Mesenchymal stem cell (in vitro differentiated cells and primary cell): ENCODE data around the gene IL15.

Experiments
- DNase-seq: peaks from one replicate; pipeline ENCODE4 v3.0.0-alpha.2; 2013
- H2AFZ ChIP-seq: one replicate; pipeline ENCODE4 v1.6.1; 2013; ENCODE audit warnings: low read depth, mild to moderate bottlenecking, control low read depth, inconsistent platforms, low read length, moderate library complexity
- H2AK5ac ChIP-seq: 2 replicates; pipeline ENCODE4 v1.6.1; 2013; ENCODE audit warnings: low read length, moderate library complexity, mild to moderate bottlenecking, inconsistent platforms; ENCODE audit not compliant: severe bottlenecking
- H2BK120ac ChIP-seq: one replicate; pipeline ENCODE4 v1.6.1; 2013; ENCODE audit warnings: low read depth, mild to moderate bottlenecking, inconsistent platforms, low read length, moderate library complexity
- H2BK12ac ChIP-seq, 2 experiments: one replicate each; pipeline ENCODE4 v1.6.1; 2013; ENCODE audit warnings: inconsistent platforms in 2 of 2, low read length in 2 of 2, mild to moderate bottlenecking in 2 of 2, moderate library complexity in 2 of 2, control low read depth in 1 of 2
- H2BK15ac ChIP-seq: one replicate; pipeline ENCODE4 v1.6.1; 2013; ENCODE audit warnings: mild to moderate bottlenecking, low read depth, inconsistent platforms; ENCODE audit not compliant: poor library complexity, severe bottlenecking
- H2BK5ac ChIP-seq: 2 replicates; pipeline ENCODE4 v1.6.1; 2013; ENCODE audit warnings: low read depth, mild to moderate bottlenecking, low read length, control low read depth, inconsistent platforms; ENCODE audit not compliant: poor library complexity, severe bottlenecking
- H3K14ac ChIP-seq, 2 experiments: one replicate each; pipeline ENCODE4 v1.6.1; 2013; ENCODE audit warnings: inconsistent platforms in 2 of 2, low read length in 2 of 2, control low read depth in 1 of 2, mild to moderate bottlenecking in 1 of 2, moderate library complexity in 1 of 2
- H3K18ac ChIP-seq, 2 experiments: one replicate each; pipeline ENCODE4 v1.6.1; 2013; ENCODE audit warnings: inconsistent platforms in 2 of 2, low read length in 2 of 2, control low read depth in 1 of 2, low read depth in 1 of 2, mild to moderate bottlenecking in 1 of 2
- H3K23ac ChIP-seq, 2 experiments: one replicate each; pipeline ENCODE4 v1.6.1; 2013; ENCODE audit warnings: inconsistent platforms in 2 of 2, low read length in 2 of 2, mild to moderate bottlenecking in 2 of 2, moderate library complexity in 2 of 2, control low read depth in 1 of 2
- H3K27ac ChIP-seq: 2 replicates; pipeline ENCODE4 v1.5.1; 2013; ENCODE audit warnings: mild to moderate bottlenecking, moderate library complexity, low read length, control low read depth, inconsistent platforms; ENCODE audit not compliant: poor library complexity, severe bottlenecking
- H3K27me3 ChIP-seq, 2 experiments: 2 replicates each; pipeline versions ENCODE4 v1.6.1 to v1.7.0; 2013; ENCODE audit warnings: low read length in 2 of 2, mild to moderate bottlenecking in 2 of 2, moderate library complexity in 2 of 2, control low read depth in 1 of 2, inconsistent platforms in 1 of 2; ENCODE audit not compliant: control insufficient read depth in 1 of 2, insufficient read depth in 1 of 2
- H3K36me3 ChIP-seq, 2 experiments: 2 replicates each; pipeline versions ENCODE4 v1.6.1 to v1.7.0; 2013; ENCODE audit warnings: low read length in 2 of 2, control low read depth in 1 of 2, inconsistent platforms in 1 of 2, low read depth in 1 of 2, mild to moderate bottlenecking in 1 of 2; ENCODE audit not compliant: insufficient read depth in 2 of 2, control insufficient read depth in 1 of 2
- H3K4ac ChIP-seq, 2 experiments: one replicate each; pipeline ENCODE4 v1.6.1; 2013; ENCODE audit warnings: inconsistent platforms in 2 of 2, low read length in 2 of 2, mild to moderate bottlenecking in 2 of 2, moderate library complexity in 2 of 2, control low read depth in 1 of 2, low read depth in 1 of 2
- H3K4me1 ChIP-seq: 2 replicates; pipeline ENCODE4 v1.6.1; 2013; ENCODE audit warnings: low read depth, low read length, control low read depth; ENCODE audit not compliant: control insufficient read depth, insufficient read depth
- H3K4me2 ChIP-seq: 2 replicates; pipeline ENCODE4 v1.6.1; 2013; ENCODE audit warnings: low read length, mild to moderate bottlenecking, inconsistent platforms; ENCODE audit not compliant: poor library complexity, severe bottlenecking
- H3K4me3 ChIP-seq, 2 experiments: 2 replicates each; pipeline versions ENCODE4 v1.5.1 to v1.7.0; 2013; ENCODE audit warnings: low read length in 2 of 2, mild to moderate bottlenecking in 2 of 2, control low read depth in 1 of 2, low read depth in 1 of 2; ENCODE audit not compliant: insufficient read depth in 1 of 2
- H3K79me1 ChIP-seq: replicated peaks from 2 replicates; pipeline ENCODE4 v1.6.1; 2013; ENCODE audit warnings: mild to moderate bottlenecking, control low read depth, low read length, inconsistent platforms; ENCODE audit not compliant: poor library complexity, severe bottlenecking
- H3K9ac ChIP-seq: 2 replicates; pipeline ENCODE4 v1.7.0; 2013; ENCODE audit warnings: mild to moderate bottlenecking, low read length, moderate library complexity
- H3K9me3 ChIP-seq: 2 replicates; pipeline ENCODE4 v1.7.0; 2013; ENCODE audit warnings: mild to moderate bottlenecking, low read length; ENCODE audit not compliant: control insufficient read depth
- H4K8ac ChIP-seq: one replicate; pipeline ENCODE4 v1.6.1; 2013; ENCODE audit warnings: inconsistent platforms, mild to moderate bottlenecking, low read length, moderate library complexity
- H4K91ac ChIP-seq: one replicate; pipeline ENCODE4 v1.6.1; 2013; ENCODE audit warnings: mild to moderate bottlenecking, low read length, inconsistent platforms

The IL15 gene

DNA sequence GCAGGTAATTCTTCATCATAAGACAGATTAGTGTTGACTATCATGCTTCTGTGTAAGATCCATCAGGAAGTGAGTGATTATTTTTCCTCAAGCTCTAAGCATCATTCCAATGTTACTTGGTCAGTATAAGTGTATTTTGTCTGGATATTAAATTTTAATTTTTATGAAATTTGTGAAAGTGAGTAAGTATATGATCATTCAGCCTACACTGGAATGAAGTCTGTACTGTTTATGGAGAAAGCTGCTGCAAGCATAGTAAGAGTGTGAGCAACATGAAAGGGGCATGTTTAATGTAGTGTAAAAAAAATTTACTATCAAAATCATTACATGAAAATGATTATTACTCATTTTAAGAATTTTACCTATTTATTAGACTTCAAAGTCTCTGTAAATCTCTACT, 84.8 kb downstream of the IL15 start:
- no peak overlapping the region for H3K27ac ChIP-seq
- H3K36me3 ChIP-seq = peaks cover 0 to 9% of the 10 kb centered on the region in 2 experiments
- no peaks in the 10 kb centered on the region for H3K27me3 ChIP-seq
- H3K4me1 ChIP-seq = no peaks in the 10 kb centered on the region
- no peak overlapping the region for H2BK15ac ChIP-seq
- no peak overlapping the region for H3K4me2 ChIP-seq
- no peaks in the 10 kb centered on the region for H3K9me3 ChIP-seq
- no peak overlapping the region for H3K18ac ChIP-seq
- no peak overlapping the region for H2BK120ac ChIP-seq
- no peak overlapping the region for H3K14ac ChIP-seq
- H3K4me3 ChIP-seq = no peak overlapping the region
- no peak overlapping the region for H4K91ac ChIP-seq
- no peak overlapping the region for H3K9ac ChIP-seq
- H3K23ac ChIP-seq = no peak overlapping the region
- no peak overlapping the region for H2AFZ ChIP-seq
- H3K79me1 ChIP-seq = peaks cover 10% of the 10 kb centered on the region
- no peak for DNase-seq
- no peak overlapping the region for H2BK12ac ChIP-seq
- no peak overlapping the region for H3K4ac ChIP-seq
- H4K8ac ChIP-seq = no peak overlapping the region
- no peak overlapping the region for H2BK5ac ChIP-seq
- H2AK5ac ChIP-seq = no peak overlapping the region

DNA sequence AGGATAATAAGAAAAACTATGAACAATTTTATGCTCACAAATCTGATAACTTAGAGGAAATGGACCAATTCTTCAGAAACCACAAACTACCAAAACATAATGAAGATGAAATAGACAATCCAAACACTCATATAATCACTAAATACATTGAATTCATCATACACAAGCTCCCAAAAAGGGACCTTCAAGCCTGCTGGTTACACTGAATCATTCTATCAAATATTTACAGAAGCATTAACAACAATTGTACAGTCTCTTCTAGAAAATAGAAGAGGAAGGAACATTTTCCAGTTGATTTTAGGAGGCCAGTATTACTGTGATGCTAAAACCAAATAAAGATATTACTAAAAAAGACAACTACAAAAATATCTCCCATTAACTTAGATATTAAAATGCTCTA, 88.3 kb downstream of the IL15 start:
- H3K79me1 ChIP-seq = no peaks in the 10 kb centered on the region
- no peaks in the 10 kb centered on the region for H3K9me3 ChIP-seq
- no peak overlapping the region for H3K27ac ChIP-seq
- no peak overlapping the region for H3K4ac ChIP-seq
- H3K23ac ChIP-seq = no peak overlapping the region
- H2BK15ac ChIP-seq = no peak overlapping the region
- no peaks in the 10 kb centered on the region for H3K4me1 ChIP-seq
- H3K9ac ChIP-seq = no peak overlapping the region
- no peak overlapping the region for H3K18ac ChIP-seq
- no peak overlapping the region for H2BK12ac ChIP-seq
- peaks cover 0 to 2% of the 10 kb centered on the region in 2 experiments for H3K36me3 ChIP-seq
- H2BK120ac ChIP-seq = no peak overlapping the region
- no peak overlapping the region for H2AFZ ChIP-seq
- H3K14ac ChIP-seq = no peak overlapping the region
- no peak overlapping the region for H4K91ac ChIP-seq
- H2AK5ac ChIP-seq = no peak overlapping the region
- H4K8ac ChIP-seq = no peak overlapping the region
- H2BK5ac ChIP-seq = no peak overlapping the region
- H3K4me2 ChIP-seq = no peak overlapping the region
- H3K27me3 ChIP-seq = no peaks in the 10 kb centered on the region
- H3K4me3 ChIP-seq = no peak overlapping the region
- no peak for DNase-seq

DNA sequence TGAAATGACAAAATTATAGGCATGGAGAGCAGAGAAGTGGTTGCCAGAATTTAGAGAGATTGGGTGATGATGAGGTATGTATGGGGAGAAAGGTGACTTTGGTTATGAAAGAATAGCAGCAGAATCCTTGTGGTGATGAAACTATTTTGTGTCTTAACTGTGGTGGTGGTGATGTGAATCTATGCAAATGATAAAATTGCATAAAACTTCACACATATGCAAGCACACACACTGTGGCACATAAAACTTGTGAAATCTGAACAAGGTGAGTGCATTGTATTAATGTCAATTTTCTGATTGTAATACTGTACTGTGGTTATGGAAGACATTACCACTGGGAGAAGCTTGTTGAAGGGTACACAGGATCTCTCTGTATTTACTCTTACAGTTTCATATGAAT, 91.0 kb downstream of the IL15 start:
- H3K4me2 ChIP-seq = no peak overlapping the region
- no peak overlapping the region for H2BK12ac ChIP-seq
- no peak overlapping the region for H3K27ac ChIP-seq
- H3K18ac ChIP-seq = no peak overlapping the region
- no peak overlapping the region for H4K8ac ChIP-seq
- no peak overlapping the region for H3K4ac ChIP-seq
- no peak overlapping the region for H2BK5ac ChIP-seq
- no peak overlapping the region for H3K9ac ChIP-seq
- peaks cover 0 to 2% of the 10 kb centered on the region in 2 experiments for H3K36me3 ChIP-seq
- no peak overlapping the region for H2AK5ac ChIP-seq
- H3K23ac ChIP-seq = no peak overlapping the region
- no peaks in the 10 kb centered on the region for H3K79me1 ChIP-seq
- no peak overlapping the region for H2BK15ac ChIP-seq
- H2BK120ac ChIP-seq = no peak overlapping the region
- H2AFZ ChIP-seq = no peak overlapping the region
- H3K14ac ChIP-seq = no peak overlapping the region
- H4K91ac ChIP-seq = no peak overlapping the region
- H3K4me1 ChIP-seq = no peaks in the 10 kb centered on the region
- no peaks in the 10 kb centered on the region for H3K27me3 ChIP-seq
- H3K9me3 ChIP-seq = no peaks in the 10 kb centered on the region
- no peak for DNase-seq
- no peak overlapping the region for H3K4me3 ChIP-seq

DNA sequence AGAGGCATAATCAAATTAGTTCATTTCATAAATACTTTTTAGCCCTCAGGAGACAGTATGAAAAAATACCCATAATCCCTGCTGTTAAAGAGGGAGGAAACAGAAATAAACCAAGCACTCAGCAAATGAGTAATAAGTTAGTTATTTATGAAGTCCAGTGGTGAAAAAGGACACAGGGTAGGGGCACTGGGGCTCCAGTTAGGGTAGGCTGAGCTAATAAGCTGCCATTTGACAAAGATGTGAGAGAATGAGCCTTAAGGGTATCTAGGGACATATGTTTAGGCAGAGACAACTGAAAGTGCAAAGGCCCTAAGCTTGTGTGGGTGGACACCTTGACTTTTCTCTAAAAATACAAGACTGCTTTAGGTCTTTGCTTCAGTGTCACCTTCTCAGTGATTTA, 94.4 kb downstream of the IL15 start:
- Histone ChIP-seq H3K9me3 (no peaks in the 10 kb centered on the region), H4K91ac (no peak overlapping the region), H3K14ac (no peak overlapping the region), H3K27ac (peak overlapping the region; percentile 60), H2BK5ac (no peak overlapping the region), H3K36me3 (peaks cover 0 to under 1% of the 10 kb centered on the region in 2 experiments), H4K8ac (no peak overlapping the region), H3K27me3 (no peaks in the 10 kb centered on the region), H3K9ac (no peak overlapping the region), H2BK12ac (no peak overlapping the region), H3K18ac (no peak overlapping the region), H3K4me3 (no peak overlapping the region), H2AFZ (no peak overlapping the region), H3K4ac (no peak overlapping the region), H2AK5ac (peak overlapping the region; percentile 65), H2BK15ac (no peak overlapping the region), H3K79me1 (no peaks in the 10 kb centered on the region), H3K4me1 (no peaks in the 10 kb centered on the region), H3K4me2 (no peak overlapping the region), H3K23ac (no peak overlapping the region), H2BK120ac (no peak overlapping the region)
- DNase-seq = no peak
